ENCODE data around the gene WNT11. TPM values are rescaled to one million over a fixed set of nuclear protein-coding genes. Genes with fewer than 3 reads are reported as not detected.

Gene WNT11
- total RNA-seq, 1 donor from 2014 or later = 6.9 TPM

DNA sequence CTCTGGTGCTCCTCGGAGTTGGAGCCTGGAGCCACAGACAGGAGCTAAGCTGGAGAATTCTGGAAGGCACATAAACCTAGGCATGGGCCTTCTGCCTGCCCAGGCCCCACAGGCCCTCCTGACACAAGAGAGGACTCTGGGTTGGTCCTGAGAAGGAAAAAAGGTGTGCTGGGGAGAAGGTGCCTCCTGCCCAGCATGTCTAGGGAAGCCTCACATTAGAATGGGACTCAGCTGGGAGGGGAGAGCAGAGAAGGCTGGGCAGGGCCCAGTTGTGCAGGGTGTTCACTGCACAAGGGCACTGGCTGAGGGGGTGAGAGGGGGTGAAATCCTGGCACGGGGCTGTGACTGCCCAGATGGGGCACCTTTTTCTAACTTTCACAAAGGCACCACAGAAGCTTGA lies 39.4 kb upstream of the WNT11 start:
- H3K27ac ChIP-seq = no peak overlapping the region
- no peaks in the 10 kb centered on the region for H3K9me3 ChIP-seq
- H3K36me3 ChIP-seq = no peaks in the 10 kb centered on the region
- H3K27me3 ChIP-seq = no peaks in the 10 kb centered on the region
- intact Hi-C loops (cut with DNase I) = no loop called here
- H3K4me1 ChIP-seq = no peaks in the 10 kb centered on the region
- DNase-seq (ENCODE audit: extremely low spot score in 2 of 2) = no peak
- TF ChIP-seq POLR2AphosphoS5 (IDR thresholded peaks at IDR 0.05; ENCODE audit: insufficient read depth in 1 of 2, low read depth in 1 of 2) = no peak
- TF ChIP-seq, protein P1, sequence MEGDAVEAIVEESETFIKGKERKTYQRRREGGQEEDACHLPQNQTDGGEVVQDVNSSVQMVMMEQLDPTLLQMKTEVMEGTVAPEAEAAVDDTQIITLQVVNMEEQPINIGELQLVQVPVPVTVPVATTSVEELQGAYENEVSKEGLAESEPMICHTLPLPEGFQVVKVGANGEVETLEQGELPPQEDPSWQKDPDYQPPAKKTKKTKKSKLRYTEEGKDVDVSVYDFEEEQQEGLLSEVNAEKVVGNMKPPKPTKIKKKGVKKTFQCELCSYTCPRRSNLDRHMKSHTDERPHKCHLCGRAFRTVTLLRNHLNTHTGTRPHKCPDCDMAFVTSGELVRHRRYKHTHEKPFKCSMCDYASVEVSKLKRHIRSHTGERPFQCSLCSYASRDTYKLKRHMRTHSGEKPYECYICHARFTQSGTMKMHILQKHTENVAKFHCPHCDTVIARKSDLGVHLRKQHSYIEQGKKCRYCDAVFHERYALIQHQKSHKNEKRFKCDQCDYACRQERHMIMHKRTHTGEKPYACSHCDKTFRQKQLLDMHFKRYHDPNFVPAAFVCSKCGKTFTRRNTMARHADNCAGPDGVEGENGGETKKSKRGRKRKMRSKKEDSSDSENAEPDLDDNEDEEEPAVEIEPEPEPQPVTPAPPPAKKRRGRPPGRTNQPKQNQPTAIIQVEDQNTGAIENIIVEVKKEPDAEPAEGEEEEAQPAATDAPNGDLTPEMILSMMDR (IDR thresholded peaks at IDR 0.05) = no peak
- TF ChIP-seq POLR2A (IDR thresholded peaks at IDR 0.05) = no peak
- no peak overlapping the region for H3K4me3 ChIP-seq

GRCh38 chr11:76244316-76244851 lies 38.1 kb upstream of the WNT11 start:
- Histone ChIP-seq H3K4me1 (no peaks in the 10 kb centered on the region), H3K27me3 (no peaks in the 10 kb centered on the region), H3K4me3 (no peak overlapping the region), H3K36me3 (no peaks in the 10 kb centered on the region), H3K9me3 (no peaks in the 10 kb centered on the region), H3K27ac (no peak overlapping the region)
- no peak for DNase-seq (ENCODE audit: extremely low spot score in 2 of 2)
- intact Hi-C loops (cut with DNase I) = no loop called here
- TF ChIP-seq, protein P1 (IDR thresholded peaks at IDR 0.05) = no peak

GRCh38 chr11:76243957-76244285 lies 37.6 kb upstream of the WNT11 start:
- intact Hi-C loops (cut with DNase I) = no loop called here
- no peak for DNase-seq (ENCODE audit: extremely low spot score in 2 of 2)
- no peak overlapping the region for H3K4me3 ChIP-seq
- TF ChIP-seq POLR2A (IDR thresholded peaks at IDR 0.05) (no peak), POLR2AphosphoS5 (IDR thresholded peaks at IDR 0.05; ENCODE audit: insufficient read depth in 1 of 2, low read depth in 1 of 2) (no peak)
- TF ChIP-seq, protein P1 (IDR thresholded peaks at IDR 0.05) = no peak
- H3K4me1 ChIP-seq = no peaks in the 10 kb centered on the region
- no peaks in the 10 kb centered on the region for H3K27me3 ChIP-seq
- no peaks in the 10 kb centered on the region for H3K9me3 ChIP-seq
- H3K36me3 ChIP-seq = no peaks in the 10 kb centered on the region
- no peak overlapping the region for H3K27ac ChIP-seq

- H3K27me3 ChIP-seq = no peaks in the 10 kb centered on the region
- DNase-seq (ENCODE audit: extremely low spot score in 2 of 2) = no peak
- no peaks in the 10 kb centered on the region for H3K4me1 ChIP-seq
- H3K36me3 ChIP-seq = no peaks in the 10 kb centered on the region
- intact Hi-C loops (cut with DNase I) = no loop called here
- H3K27ac ChIP-seq = no peak overlapping the region
- no peak overlapping the region for H3K4me3 ChIP-seq
- H3K9me3 ChIP-seq = no peaks in the 10 kb centered on the region
- TF ChIP-seq, protein P1 (IDR thresholded peaks at IDR 0.05) = no peak
- TF ChIP-seq POLR2AphosphoS5 (IDR thresholded peaks at IDR 0.05; ENCODE audit: insufficient read depth in 1 of 2, low read depth in 1 of 2) (no peak), POLR2A (IDR thresholded peaks at IDR 0.05) (no peak)
Observed at GRCh38 chr11:76243193-76243956, 37.1 kb upstream of the WNT11 start.

GRCh38 chr11:76242004-76242779 lies 35.9 kb upstream of the WNT11 start:
- Histone ChIP-seq H3K36me3 (no peaks in the 10 kb centered on the region), H3K4me1 (no peaks in the 10 kb centered on the region), H3K4me3 (no peak overlapping the region), H3K27ac (no peak overlapping the region), H3K9me3 (no peaks in the 10 kb centered on the region), H3K27me3 (no peaks in the 10 kb centered on the region)
- no peak for DNase-seq (ENCODE audit: extremely low spot score in 2 of 2)
- TF ChIP-seq, protein P1 (IDR thresholded peaks at IDR 0.05) = no peak
- TF ChIP-seq POLR2AphosphoS5 (IDR thresholded peaks at IDR 0.05; ENCODE audit: insufficient read depth in 1 of 2, low read depth in 1 of 2) (no peak), POLR2A (IDR thresholded peaks at IDR 0.05) (no peak)
- intact Hi-C loops (cut with DNase I) = no loop called here
